IPS-18a (cell line): Measurements from ENCODE around the gene AMER2.

Source experiments
- H3K27ac ChIP-seq: one replicate; pipeline ENCODE4 v1.5.1; 2013; ENCODE audit warnings: low read length
- H3K27me3 ChIP-seq: one replicate; pipeline ENCODE4 v1.6.1; 2013; ENCODE audit warnings: mild to moderate bottlenecking, low read length; ENCODE audit not compliant: control insufficient read depth, insufficient read depth
- H3K36me3 ChIP-seq: one replicate; pipeline ENCODE4 v1.6.1; 2013; ENCODE audit warnings: low read depth, low read length; ENCODE audit not compliant: control insufficient read depth
- H3K4me1 ChIP-seq: one replicate; pipeline ENCODE4 v1.6.1; 2013; ENCODE audit warnings: low read depth, low read length; ENCODE audit not compliant: control insufficient read depth
- H3K4me3 ChIP-seq: one replicate; pipeline ENCODE4 v1.5.1; 2013; ENCODE audit warnings: low read length
- H3K9ac ChIP-seq: one replicate; pipeline ENCODE4 v1.6.1; 2013; ENCODE audit warnings: mild to moderate bottlenecking, low read length, moderate library complexity
- H3K9me3 ChIP-seq: one replicate; pipeline ENCODE4 v1.6.1; 2013; ENCODE audit warnings: low read depth, low read length; ENCODE audit not compliant: control insufficient read depth

AMER2 gene

DNA sequence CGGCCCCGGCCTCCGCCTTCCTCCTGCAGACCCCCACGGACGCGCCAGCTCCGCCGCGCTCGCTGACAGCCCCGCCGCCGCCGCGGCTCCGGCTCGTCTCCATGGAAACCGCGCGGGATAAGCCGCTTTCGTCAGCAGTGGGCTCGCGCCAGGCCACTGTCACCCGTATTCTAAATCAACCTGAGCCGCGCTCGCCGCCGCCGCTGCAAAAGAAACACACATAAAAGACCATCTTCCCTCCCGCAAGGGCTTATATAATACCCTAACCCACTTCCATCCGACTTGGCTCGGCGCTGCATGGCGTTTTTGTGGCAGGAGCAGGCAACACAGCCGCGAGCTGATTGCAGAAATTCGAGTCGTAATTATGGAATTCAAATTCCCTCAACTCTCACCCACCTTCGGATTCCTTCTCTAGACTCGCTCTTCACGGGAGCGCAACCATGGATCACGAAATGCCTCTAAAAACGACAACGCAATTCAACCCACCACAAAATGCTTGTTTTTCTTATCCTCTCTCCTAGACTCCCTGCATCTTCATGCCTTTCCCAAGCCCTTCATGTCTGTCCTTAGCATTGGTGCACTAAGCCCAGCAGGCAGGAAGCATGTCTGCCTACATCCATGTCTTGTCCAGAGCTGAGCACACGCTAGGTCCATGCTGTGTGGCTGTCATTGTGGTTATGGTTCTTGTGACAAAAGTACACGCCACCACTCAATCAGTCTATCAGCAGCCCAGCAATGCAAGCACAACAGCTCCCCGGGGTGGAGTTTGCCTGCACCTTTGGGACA is at the start of gene AMER2:
AMER2 (minus strand) TSS at position 772 of the 786 bp plus-strand sequence; CDS start at position 103, 669 bp downstream.
- Histone ChIP-seq H3K36me3 (no peaks in the 10 kb centered on the region), H3K27me3 (peaks cover 61% of the 10 kb centered on the region), H3K27ac (no peak within 1 kb of the TSS), H3K9ac (no peak within 1 kb of the TSS), H3K4me3 (peak within 1 kb of the TSS; percentile 56), H3K9me3 (no peaks in the 10 kb centered on the region), H3K4me1 (peaks cover 26% of the 10 kb centered on the region)

DNA sequence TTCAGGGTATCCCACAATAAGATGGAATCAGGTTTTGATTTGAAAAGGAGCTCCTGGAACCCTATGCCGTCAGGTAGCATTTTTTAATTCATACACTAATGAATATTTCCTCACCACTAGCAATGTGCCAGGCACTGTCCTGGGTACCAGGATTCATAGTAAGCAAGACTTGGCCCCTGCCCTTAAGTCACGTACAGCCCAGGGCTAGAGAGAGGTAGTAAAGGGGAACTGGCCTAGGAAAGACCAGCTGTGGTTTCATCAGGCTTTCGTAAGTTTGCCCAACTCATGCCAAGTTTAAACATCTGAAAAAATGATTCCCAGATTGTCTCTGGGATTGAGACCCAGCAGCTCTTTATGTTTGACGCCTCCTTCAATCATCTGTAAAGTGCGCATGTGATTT is 45.9 kb upstream of the AMER2 start:
- Histone ChIP-seq H3K36me3 (no peaks in the 10 kb centered on the region), H3K4me1 (peaks cover 13% of the 10 kb centered on the region), H3K27ac (no peak overlapping the region), H3K9ac (no peak overlapping the region), H3K27me3 (no peaks in the 10 kb centered on the region), H3K9me3 (no peaks in the 10 kb centered on the region), H3K4me3 (no peak overlapping the region)

- H3K27me3 ChIP-seq = no peaks in the 10 kb centered on the region
- H3K9me3 ChIP-seq = no peaks in the 10 kb centered on the region
- no peaks in the 10 kb centered on the region for H3K36me3 ChIP-seq
- H3K9ac ChIP-seq = no peak overlapping the region
- no peak overlapping the region for H3K27ac ChIP-seq
- H3K4me3 ChIP-seq = no peak overlapping the region
- H3K4me1 ChIP-seq = peaks cover 13% of the 10 kb centered on the region
Measured at GRCh38 chr13:25217023-25217885, 45.2 kb upstream of the AMER2 start.

GRCh38 chr13:25215253-25215575 is 43.1 kb upstream of the AMER2 start:
- Histone ChIP-seq H3K36me3 (no peaks in the 10 kb centered on the region), H3K27ac (no peak overlapping the region), H3K9ac (no peak overlapping the region), H3K27me3 (no peaks in the 10 kb centered on the region), H3K4me3 (no peak overlapping the region), H3K9me3 (no peaks in the 10 kb centered on the region), H3K4me1 (peaks cover 13% of the 10 kb centered on the region)

GRCh38 chr13:25214491-25215252 is 42.6 kb upstream of the AMER2 start:
- Histone ChIP-seq H3K4me1 (peaks cover 13% of the 10 kb centered on the region), H3K27ac (no peak overlapping the region), H3K9ac (no peak overlapping the region), H3K27me3 (no peaks in the 10 kb centered on the region), H3K4me3 (no peak overlapping the region), H3K36me3 (no peaks in the 10 kb centered on the region), H3K9me3 (no peaks in the 10 kb centered on the region)

- no peaks in the 10 kb centered on the region for H3K36me3 ChIP-seq
- no peak overlapping the region for H3K27ac ChIP-seq
- no peak overlapping the region for H3K9ac ChIP-seq
- H3K4me1 ChIP-seq = peaks cover 13% of the 10 kb centered on the region
- H3K9me3 ChIP-seq = no peaks in the 10 kb centered on the region
- H3K4me3 ChIP-seq = no peak overlapping the region
- no peaks in the 10 kb centered on the region for H3K27me3 ChIP-seq
Measured at GRCh38 chr13:25213715-25214114, 41.6 kb upstream of the AMER2 start.

- Histone ChIP-seq H3K36me3 (no peaks in the 10 kb centered on the region), H3K9ac (no peak overlapping the region), H3K27ac (no peak overlapping the region), H3K27me3 (no peaks in the 10 kb centered on the region), H3K9me3 (no peaks in the 10 kb centered on the region), H3K4me3 (no peak overlapping the region), H3K4me1 (no peaks in the 10 kb centered on the region)
Measured at GRCh38 chr13:25210842-25211569, 38.9 kb upstream of the AMER2 start.

GRCh38 chr13:25207291-25207810 is 35.3 kb upstream of the AMER2 start:
- Histone ChIP-seq H3K27me3 (no peaks in the 10 kb centered on the region), H3K4me3 (no peak overlapping the region), H3K27ac (no peak overlapping the region), H3K9me3 (no peaks in the 10 kb centered on the region), H3K36me3 (no peaks in the 10 kb centered on the region), H3K9ac (no peak overlapping the region), H3K4me1 (no peaks in the 10 kb centered on the region)

GRCh38 chr13:25204863-25205262 is 32.8 kb upstream of the AMER2 start:
- H3K27ac ChIP-seq = no peak overlapping the region
- no peaks in the 10 kb centered on the region for H3K4me1 ChIP-seq
- no peaks in the 10 kb centered on the region for H3K9me3 ChIP-seq
- no peak overlapping the region for H3K9ac ChIP-seq
- no peaks in the 10 kb centered on the region for H3K27me3 ChIP-seq
- H3K36me3 ChIP-seq = no peaks in the 10 kb centered on the region
- no peak overlapping the region for H3K4me3 ChIP-seq

GRCh38 chr13:25203127-25203740 is 31.1 kb upstream of the AMER2 start:
- Histone ChIP-seq H3K27me3 (no peaks in the 10 kb centered on the region), H3K4me3 (no peak overlapping the region), H3K4me1 (no peaks in the 10 kb centered on the region), H3K9me3 (no peaks in the 10 kb centered on the region), H3K27ac (no peak overlapping the region), H3K36me3 (no peaks in the 10 kb centered on the region), H3K9ac (no peak overlapping the region)
